ELR (cell line): ENCODE measurements around the gene CCDC181.
"Not testable (repeated sequence)": the region's sequence is repeated elsewhere in the genome, so short reads cannot be mapped to it uniquely, and the experiment has no call there.

Experiments used
- DNase-seq: peaks from one replicate; pipeline ENCODE4 v3.0.0-alpha.2; 2015; ENCODE audit warnings: low read depth

Gene CCDC181

DNA sequence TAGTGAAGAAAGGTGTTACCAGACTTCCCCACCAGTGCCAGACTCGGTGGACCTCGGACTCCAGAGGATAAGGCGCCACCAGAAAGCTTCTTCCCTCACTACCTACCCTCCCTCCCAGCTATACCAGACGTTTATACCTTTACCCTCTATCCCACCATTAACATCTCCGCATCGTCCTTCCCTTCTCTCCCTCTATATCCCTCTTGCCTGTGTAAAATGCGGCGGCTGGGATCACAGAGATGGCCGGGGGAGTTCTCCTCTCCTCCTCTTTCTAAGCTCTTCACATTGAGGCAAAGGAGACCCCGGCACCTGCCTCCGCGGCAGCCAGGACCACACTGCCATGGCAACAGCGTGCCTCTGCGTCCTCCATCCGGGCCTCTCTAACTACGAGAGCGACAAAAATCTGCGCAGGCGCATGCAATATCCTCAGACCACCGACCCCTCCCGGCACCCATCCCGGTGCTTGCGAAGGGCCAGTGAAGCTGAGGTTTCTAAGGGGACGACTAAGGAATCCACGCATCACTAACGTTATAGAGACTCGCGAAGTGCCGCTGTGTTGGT is at the start of gene CCDC181:
Gene CCDC181, minus strand, starts transcription at position 394 of the 561 bp plus-strand sequence. CDS start 2,547 bp downstream, outside the sequence.
- peak; percentile 65 for DNase-seq

DNA sequence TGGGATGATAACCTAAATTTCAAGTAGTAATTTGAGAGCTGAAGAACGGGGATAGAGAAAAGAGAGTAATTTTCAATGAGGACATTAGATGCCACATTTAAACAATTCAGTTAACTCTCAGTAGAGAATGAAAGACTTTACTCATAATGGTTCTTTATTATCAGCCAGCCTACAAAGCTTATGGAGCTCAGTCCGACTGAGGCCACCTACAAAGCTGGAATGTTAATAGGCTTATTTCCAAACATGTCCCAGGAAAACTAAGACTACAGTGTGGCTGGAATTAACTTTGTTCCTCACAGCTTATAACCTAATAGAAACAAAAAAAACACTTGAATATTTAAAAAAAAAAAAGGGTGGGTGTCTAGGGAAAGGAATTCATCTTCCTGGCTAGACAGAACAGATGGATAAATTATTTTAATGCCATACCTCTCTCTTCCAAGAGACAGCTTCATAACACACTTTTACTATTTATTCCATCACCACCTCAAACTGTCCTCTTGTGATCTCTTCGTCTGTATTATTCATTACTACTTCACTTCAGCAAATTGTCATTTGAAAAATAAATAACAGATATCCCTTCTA is 48.6 kb upstream of the CCDC181 start:
- DNase-seq, result no peak

- no peak for DNase-seq
Observed at GRCh38 chr1:169474302-169474995, 47.2 kb upstream of the CCDC181 start.

DNA sequence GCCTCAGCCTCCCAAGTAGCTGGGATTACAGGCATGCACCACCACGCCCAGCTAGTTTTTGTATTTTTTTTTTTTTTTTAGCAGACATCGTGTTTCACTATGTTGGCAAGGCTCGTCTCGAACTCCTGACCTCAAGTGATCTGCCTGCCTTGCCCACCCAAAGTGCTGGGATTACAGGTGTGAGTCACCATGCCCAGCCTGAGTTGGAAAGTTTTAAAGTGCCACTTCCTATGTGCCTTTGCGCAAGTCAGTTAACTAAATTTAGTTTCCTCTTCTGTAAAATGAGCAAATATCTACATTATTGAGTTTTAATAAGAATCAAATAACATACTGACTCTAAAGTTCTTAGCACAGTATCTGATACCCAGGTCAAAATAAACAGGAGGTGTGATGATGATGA is 46.1 kb upstream of the CCDC181 start:
- DNase-seq, result no peak

- DNase-seq, result no peak
Observed at GRCh38 chr1:169472738-169473137, 45.5 kb upstream of the CCDC181 start.

- DNase-seq, result peak; percentile 11
Observed at GRCh38 chr1:169468982-169469381, 41.7 kb upstream of the CCDC181 start.

DNA sequence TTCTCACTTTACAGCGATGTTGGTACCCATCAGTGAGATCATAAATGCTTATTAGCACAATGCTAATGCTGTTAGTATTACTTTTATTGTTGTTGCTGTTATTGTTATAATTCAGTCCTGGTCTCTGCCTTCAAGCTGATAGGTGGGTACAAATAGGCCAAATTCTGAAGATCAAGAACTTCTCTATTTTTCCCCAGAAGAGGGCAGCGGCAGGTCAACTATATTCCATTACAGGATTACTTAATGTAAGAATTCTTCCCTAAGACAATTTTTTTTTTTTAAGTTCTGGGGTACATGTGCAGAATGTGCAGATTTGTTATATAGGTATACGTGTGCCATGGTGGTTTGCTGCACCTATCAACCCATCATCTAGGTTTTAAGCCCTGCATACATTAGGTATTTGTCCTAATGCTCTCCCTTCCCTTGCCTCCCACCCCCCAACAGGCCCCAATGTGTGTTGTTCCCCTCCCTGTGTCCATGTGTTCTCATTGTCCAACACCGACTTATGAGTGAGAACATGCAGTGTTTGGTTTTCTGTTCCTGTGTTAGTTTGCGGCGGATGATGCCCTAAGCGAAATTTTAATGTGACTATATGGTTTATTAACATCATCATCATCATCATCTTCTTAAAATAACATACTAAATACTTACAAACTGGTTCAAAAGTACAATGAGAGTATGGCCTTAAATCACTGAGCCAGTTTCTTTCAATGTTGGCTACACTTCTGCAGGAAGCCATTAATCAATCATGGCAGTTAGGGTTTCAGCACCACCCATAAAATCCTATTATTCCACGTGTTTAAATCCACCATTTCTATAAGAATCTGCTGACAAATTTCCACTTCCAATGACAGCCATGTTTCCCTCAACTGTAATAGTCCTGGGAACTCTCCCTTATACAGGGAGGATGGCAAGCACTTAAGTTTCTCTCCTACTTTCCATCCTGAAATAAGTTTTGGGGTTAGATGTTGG is 39.3 kb upstream of the CCDC181 start:
- peak; percentile 56 for DNase-seq

- DNase-seq, result no peak
Observed at GRCh38 chr1:169465281-169465680, 38.0 kb upstream of the CCDC181 start.

GRCh38 chr1:169462385-169462784 is 35.1 kb upstream of the CCDC181 start:
- no peak for DNase-seq

DNA sequence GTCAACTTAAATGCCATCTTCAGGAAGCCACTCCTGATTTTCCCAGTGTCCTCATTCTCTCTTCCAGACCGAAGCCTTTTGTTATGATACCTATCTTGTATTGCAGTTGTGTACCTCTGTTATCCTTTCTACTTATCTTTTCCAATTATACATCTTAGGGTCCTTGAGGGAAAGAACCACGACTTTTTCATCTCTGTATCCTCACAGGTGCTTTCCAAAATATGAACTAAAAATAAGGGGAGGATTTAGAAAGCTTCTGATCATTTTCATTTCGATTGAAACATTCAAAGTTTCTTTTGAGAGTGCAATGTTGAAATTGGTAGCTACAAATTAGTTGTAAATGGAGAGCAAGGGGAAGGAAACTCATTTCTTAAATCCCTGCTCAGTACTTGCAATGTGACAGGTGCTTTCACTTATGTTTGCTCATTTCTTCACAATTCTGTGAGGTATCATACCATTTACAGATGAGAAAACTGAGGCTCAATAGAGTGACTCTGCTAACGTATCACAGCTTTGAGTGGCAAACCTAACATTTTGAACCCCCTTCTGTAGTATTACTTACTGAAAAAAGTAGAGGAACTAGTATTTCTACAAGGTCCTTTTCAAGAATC is 34.2 kb upstream of the CCDC181 start:
- DNase-seq, result no peak

DNA sequence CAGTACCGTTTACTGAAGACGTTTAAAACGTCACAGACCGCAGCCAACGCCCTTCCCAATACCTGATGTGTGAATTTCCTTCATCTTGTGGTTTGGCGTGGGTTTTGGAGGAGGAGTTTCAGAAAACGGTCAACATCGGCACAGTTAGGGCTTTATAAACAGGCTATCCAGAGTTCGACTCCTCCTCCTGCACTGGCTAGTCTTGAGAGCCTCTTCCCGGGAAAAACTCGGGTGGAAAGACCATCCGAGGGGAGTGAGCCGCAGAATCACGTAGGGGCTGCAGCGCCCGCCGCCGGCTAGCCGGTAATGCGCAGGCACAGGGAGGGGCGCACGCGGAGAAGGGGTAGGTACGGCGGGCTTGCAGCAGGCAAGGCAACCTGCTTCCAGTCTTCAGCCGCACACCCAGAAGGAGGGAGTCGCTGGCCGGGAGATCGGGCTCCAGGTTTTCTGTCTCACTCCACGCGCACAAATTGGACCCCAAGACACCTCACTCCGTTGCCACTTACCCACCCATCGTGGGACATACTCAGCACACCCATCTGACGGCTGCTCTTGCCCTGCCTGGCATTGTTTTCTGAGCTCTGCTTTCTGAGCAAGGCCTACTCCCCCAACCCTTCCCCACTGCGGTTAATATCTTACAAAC is 33.0 kb upstream of the CCDC181 start:
- DNase-seq, result peak; percentile 73

DNA sequence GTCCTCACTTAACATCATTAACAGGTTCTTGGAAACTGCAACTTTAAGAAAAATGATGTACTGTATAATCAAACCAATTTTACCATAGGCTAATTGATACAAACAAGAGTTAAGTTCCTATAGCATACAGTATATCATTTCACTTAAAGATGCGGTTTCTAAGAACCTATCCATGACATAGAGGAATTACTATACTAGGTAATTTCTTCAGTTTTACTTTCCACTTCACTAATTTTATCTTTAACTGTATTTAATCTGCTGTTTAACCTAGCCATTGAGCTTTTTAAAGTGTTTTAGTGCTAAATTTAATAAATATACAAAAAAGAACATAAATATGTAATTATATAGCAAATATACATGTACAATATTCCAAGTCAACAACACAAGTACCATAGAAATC is 30.2 kb upstream of the CCDC181 start:
- no peak for DNase-seq

- DNase-seq, result no peak
Observed at GRCh38 chr1:169456029-169456428, 28.8 kb upstream of the CCDC181 start.

DNA sequence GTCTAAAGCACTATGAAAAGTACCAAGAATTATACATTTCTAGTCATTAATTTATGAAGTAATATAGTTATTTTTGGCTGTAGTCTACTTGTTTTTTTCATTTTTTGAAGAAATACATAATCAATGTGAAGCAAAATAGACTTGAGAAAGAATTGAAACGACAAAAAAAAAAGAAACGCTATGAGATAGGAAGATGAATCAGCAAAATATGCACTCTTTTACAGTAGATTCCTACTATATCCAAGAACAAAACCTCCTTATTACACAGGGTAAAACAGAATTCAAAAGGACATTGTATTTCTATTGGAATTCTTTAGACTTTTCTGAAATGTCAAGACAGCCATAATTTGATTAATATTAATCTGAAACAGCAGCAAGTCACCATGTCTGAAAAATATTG is 25.6 kb upstream of the CCDC181 start:
- no peak for DNase-seq

- no peak for DNase-seq
Observed at GRCh38 chr1:169451218-169451824, 24.0 kb upstream of the CCDC181 start.

- no peak for DNase-seq
Observed at GRCh38 chr1:169443923-169444322, 16.6 kb upstream of the CCDC181 start.

- no peak for DNase-seq
Observed at GRCh38 chr1:169426174-169426705, 1.0 kb downstream of the CCDC181 start.

- DNase-seq, result no peak
Observed at GRCh38 chr1:169421309-169421708, 6.0 kb downstream of the CCDC181 start.

DNA sequence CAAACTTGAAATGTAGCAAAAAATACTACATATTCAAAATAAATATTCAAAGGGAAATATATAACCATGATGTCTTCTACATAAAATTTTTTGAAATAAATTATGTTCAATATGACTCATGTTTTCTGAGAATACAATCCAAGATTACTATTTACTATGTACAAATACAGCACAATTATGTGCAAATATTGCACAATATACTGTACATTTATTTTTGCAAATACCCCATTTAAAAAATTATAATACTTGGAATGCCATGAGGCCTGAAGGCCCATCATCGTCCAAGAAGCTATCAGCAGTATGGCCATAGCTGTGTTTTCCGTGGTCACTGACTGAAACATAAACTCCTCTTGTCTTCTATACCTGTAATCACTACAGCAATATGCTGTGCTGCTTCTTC is 12.3 kb downstream of the CCDC181 start:
- no peak for DNase-seq

DNA sequence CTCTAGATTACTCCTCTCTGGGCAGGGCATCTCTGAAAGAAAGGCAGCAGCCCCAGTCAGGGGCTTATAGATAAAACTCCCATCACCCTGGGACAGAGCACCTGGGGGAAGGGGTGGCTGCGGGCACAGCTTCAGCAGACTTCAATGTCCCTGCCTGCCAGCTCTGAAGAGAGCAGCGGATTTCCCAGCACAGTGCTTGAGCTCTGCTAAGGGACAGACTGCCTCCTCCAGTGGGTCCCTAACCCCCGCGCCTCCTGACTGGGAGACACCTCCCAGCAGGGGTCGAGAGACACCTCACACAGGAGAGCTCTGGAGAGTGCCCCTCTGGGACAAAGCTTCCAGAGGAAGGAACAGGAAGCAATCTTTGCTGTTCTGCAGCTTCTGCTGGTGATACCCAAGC is 18.9 kb downstream of the CCDC181 start:
- not testable (repeated sequence) for DNase-seq

DNA sequence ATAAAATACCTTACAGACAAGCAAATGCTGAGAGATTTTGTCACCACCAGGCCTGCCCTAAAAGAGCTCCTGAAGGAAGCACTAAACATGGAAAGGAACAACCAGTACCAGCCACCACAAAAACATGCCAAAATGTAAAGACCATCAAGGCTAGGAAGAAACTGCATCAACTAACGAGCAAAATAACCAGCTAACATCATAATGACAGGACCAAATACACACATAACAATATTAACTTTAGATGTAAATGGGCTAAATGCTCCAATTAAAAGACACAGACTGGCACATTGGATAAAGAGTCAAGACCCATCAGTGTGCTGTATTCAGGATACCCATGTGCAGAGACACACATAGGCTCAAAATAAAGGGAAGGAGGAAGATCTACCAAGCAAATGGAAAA is 24.7 kb downstream of the CCDC181 start:
- not testable (repeated sequence) for DNase-seq
